ENCODE data around the gene RACK1.

DNA sequence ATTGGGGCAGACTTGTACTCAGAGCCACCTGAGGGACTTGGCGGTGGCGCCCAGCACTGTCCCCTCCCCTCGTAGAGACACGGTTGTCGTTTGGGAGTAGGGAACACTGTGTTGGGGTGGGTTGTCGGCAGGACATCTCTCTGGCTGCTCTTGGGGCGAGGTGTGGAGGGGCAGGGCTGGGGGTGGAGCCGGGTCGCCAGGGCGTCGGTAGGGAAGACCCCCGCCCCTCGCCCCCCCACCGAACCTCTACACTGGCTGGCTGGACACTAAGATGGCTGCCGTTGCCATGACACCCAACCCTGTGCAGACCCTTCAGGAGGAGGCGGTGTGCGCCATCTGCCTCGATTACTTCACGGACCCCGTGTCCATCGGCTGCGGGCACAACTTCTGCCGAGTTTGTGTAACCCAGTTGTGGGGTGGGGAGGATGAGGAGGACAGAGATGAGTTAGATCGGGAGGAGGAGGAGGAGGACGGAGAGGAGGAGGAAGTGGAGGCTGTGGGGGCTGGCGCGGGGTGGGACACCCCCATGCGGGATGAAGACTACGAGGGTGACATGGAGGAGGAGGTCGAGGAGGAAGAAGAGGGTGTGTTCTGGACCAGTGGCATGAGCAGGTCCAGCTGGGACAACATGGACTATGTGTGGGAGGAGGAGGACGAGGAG, 19.8 kb downstream of the RACK1 start:
- TF ChIP-seq, protein P1, sequence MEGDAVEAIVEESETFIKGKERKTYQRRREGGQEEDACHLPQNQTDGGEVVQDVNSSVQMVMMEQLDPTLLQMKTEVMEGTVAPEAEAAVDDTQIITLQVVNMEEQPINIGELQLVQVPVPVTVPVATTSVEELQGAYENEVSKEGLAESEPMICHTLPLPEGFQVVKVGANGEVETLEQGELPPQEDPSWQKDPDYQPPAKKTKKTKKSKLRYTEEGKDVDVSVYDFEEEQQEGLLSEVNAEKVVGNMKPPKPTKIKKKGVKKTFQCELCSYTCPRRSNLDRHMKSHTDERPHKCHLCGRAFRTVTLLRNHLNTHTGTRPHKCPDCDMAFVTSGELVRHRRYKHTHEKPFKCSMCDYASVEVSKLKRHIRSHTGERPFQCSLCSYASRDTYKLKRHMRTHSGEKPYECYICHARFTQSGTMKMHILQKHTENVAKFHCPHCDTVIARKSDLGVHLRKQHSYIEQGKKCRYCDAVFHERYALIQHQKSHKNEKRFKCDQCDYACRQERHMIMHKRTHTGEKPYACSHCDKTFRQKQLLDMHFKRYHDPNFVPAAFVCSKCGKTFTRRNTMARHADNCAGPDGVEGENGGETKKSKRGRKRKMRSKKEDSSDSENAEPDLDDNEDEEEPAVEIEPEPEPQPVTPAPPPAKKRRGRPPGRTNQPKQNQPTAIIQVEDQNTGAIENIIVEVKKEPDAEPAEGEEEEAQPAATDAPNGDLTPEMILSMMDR (IDR thresholded peaks at IDR 0.05) = no peak
- TF ChIP-seq POLR2A (IDR thresholded peaks at IDR 0.05; ENCODE audit: low read depth) (no peak), POLR2AphosphoS5 (IDR thresholded peaks at IDR 0.05) (no peak)

All from esophagus muscularis mucosa (tissue), 3 donors.